Measurements from ENCODE around the gene TTC28.
"Not testable (repeated sequence)": the region's sequence is repeated elsewhere in the genome, so short reads cannot be mapped to it uniquely, and the experiment has no call there.

Gene TTC28

DNA sequence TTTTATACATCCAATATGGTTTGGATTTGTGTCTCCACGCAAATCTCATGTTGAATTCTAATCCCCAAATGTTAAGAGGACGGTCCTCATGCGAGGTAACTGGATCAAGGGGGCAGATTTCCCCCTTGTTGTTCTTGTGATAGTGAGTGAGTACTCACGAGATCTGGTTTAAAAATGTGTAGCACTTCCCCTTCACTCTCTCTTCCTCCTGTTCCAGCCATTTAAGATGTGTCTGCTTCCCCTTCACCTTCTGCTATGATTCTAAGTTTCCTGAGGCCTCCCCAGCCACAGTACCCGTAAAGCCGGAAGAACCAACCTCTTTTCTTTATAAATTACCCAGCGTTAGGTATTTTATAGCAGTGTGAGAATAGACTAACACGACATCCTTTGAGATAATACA is 98.6 kb downstream of the TTC28 start:
- TF ChIP-seq, protein P1, sequence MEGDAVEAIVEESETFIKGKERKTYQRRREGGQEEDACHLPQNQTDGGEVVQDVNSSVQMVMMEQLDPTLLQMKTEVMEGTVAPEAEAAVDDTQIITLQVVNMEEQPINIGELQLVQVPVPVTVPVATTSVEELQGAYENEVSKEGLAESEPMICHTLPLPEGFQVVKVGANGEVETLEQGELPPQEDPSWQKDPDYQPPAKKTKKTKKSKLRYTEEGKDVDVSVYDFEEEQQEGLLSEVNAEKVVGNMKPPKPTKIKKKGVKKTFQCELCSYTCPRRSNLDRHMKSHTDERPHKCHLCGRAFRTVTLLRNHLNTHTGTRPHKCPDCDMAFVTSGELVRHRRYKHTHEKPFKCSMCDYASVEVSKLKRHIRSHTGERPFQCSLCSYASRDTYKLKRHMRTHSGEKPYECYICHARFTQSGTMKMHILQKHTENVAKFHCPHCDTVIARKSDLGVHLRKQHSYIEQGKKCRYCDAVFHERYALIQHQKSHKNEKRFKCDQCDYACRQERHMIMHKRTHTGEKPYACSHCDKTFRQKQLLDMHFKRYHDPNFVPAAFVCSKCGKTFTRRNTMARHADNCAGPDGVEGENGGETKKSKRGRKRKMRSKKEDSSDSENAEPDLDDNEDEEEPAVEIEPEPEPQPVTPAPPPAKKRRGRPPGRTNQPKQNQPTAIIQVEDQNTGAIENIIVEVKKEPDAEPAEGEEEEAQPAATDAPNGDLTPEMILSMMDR (IDR thresholded peaks at IDR 0.05) = no peak
- Mint-ChIP-seq H3K27ac (peak overlapping the region; percentile 1), H3K4me1 (peaks cover 15% of the 10 kb centered on the region), H3K27me3 (ENCODE audit: low read depth, poor library complexity) (peaks cover 2% of the 10 kb centered on the region), H3K9me3 (no peaks in the 10 kb centered on the region), H3K36me3 (ENCODE audit: low read depth) (peaks cover 9% of the 10 kb centered on the region), H3K4me3 (no peak overlapping the region)
- DNase-seq = no peak

DNA sequence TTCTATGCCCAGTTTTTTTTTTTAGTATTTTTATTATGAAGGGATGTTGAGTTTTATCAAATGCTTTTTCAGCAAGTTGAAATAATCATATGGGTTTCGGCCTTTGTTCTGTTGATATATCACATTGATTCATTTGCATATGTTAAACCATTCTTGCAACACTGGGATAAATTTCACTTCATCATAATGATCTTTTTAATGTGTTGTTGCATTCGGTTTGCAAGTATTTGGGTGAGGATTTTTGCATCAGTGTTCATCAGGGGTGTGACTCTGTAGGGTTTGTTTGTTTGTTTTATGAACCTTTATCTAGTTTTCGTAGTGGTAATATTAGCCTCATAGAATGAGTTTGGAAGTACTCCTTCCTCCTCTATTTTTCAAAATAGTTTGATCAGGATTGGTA is 103.5 kb downstream of the TTC28 start:
- H3K4me3 Mint-ChIP-seq = no peak overlapping the region
- H3K27ac Mint-ChIP-seq = no peak overlapping the region
- no peaks in the 10 kb centered on the region for H3K36me3 Mint-ChIP-seq (ENCODE audit: low read depth)
- DNase-seq = no peak
- H3K4me1 Mint-ChIP-seq = no peaks in the 10 kb centered on the region
- TF ChIP-seq, protein P1 (IDR thresholded peaks at IDR 0.05) = no peak
- no peaks in the 10 kb centered on the region for H3K27me3 Mint-ChIP-seq (ENCODE audit: low read depth, poor library complexity)
- no peaks in the 10 kb centered on the region for H3K9me3 Mint-ChIP-seq

DNA sequence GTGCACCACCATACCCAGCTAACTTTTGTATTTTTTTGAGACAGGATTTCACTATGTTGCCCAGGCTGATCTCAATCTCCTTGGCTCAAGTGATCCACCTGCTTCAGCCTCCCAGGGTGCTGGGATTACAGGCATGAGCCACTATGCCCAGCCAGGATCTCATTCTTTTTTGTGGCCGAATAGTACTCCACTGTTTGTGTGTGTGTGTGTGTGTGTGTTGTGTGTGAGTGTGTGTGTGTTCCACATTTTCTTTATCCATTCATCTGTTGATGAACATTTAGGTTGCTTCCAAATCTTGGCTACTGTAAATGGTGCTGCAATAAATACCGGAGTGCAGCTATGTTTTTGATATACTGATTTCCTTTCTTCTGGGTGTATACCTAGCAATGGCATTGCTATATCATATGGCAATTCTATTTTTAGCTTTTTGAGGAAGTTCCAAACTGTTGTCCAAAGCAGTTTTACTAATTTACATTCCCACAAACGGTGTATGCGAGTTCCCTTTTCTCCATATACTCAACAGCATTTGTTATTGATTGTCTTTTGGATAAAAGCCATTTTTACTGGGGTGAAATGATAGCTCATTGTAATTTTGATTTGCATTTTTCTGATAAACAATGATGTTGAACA is 105.4 kb downstream of the TTC28 start:
- no peak overlapping the region for H3K27ac Mint-ChIP-seq

DNA sequence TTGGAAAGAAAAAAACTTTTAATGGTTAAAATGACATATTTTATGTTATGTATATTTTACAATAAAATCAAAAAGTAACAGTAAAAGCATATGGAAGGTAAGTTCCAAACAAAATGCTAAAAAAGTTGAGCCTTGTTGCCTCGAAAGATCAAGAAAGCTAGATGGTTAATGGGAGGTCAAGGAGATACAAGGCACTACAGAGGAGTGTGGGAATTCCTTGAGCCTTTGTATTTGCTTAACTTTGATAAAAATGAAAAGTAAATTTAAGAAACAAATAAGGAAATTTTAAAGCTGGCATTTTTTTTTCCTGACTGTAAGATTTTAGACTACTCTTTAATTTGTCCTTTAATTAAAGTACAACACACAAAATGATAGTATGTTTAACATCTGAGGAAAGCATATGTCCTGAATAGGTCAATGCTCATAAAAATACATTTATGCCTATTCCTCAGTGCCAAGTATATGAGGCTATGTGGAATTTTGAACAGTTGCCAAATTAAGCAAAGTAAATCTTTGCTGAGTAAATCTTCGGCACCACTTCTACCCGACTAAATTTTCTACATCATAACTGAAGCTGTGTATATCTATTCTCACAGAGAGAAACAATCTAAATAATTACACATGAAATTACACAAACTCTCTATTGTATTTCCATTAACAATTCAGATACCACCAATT is 108.8 kb downstream of the TTC28 start:
- no peak overlapping the region for H3K27ac Mint-ChIP-seq

More for the DNA sequence above, 105.4 kb downstream of the TTC28 start:
- no peak overlapping the region for H3K4me3 Mint-ChIP-seq
- H3K9me3 Mint-ChIP-seq = peaks cover 2% of the 10 kb centered on the region
- TF ChIP-seq, protein P1 (IDR thresholded peaks at IDR 0.05) = no peak
- no peak for DNase-seq
- H3K4me1 Mint-ChIP-seq = no peaks in the 10 kb centered on the region
- no peaks in the 10 kb centered on the region for H3K27me3 Mint-ChIP-seq (ENCODE audit: low read depth, poor library complexity)
- H3K36me3 Mint-ChIP-seq (ENCODE audit: low read depth) = peaks cover 4% of the 10 kb centered on the region

DNA sequence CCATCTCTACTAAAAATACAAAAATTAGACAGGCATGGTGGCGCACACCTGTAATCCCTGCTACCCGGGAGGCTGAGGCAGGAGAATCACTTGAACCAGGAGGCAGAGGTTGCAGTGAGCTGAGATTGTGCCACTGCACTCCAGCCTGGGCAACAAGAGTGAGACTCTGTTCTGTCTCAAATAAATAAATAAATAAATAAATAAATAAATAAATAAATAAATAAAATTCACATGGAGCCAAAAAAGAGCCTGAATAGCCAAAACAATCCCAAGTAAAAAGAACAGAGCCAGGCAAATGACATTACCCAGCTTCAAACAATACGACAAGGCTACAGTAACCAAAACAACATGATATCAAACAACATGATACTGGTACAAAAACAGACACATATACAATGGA is 110.7 kb downstream of the TTC28 start:
- H3K4me1 Mint-ChIP-seq; H3K4me3 Mint-ChIP-seq; DNase-seq; H3K27ac Mint-ChIP-seq; H3K27me3 Mint-ChIP-seq (ENCODE audit: low read depth, poor library complexity); H3K9me3 Mint-ChIP-seq: not testable (repeated sequence)
- peaks cover 10% of the 10 kb centered on the region for H3K36me3 Mint-ChIP-seq (ENCODE audit: low read depth)

More for the DNA sequence above, 108.8 kb downstream of the TTC28 start:
- Mint-ChIP-seq H3K36me3 (ENCODE audit: low read depth) (peaks cover 10% of the 10 kb centered on the region), H3K9me3 (peaks cover 5% of the 10 kb centered on the region), H3K27me3 (ENCODE audit: low read depth, poor library complexity) (no peaks in the 10 kb centered on the region), H3K4me1 (no peaks in the 10 kb centered on the region), H3K4me3 (no peak overlapping the region)
- DNase-seq = no peak
- TF ChIP-seq, protein P1 (IDR thresholded peaks at IDR 0.05) = no peak

DNA sequence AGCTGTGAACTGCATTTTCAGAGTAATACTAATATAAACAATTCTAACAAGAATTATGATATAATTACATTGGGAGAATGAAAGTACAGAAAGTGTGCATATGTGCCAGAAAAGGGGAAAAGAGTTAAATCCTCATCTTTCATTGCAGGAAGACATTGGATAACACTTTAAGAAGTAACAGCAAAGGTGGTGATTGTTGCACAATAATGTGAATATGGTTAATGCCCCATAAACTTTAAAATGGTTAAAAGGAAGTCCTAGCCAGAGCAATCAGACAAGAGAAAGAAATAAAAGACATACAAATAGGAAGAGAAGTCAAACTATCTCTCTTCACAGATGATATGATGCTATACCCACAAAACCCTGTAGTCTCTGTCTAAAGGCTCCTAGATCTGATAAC is 111.5 kb downstream of the TTC28 start:
- Mint-ChIP-seq H3K4me3 (no peak overlapping the region), H3K27ac (no peak overlapping the region), H3K4me1 (no peaks in the 10 kb centered on the region), H3K27me3 (ENCODE audit: low read depth, poor library complexity) (no peaks in the 10 kb centered on the region), H3K9me3 (peaks cover 5% of the 10 kb centered on the region), H3K36me3 (ENCODE audit: low read depth) (peaks cover 10% of the 10 kb centered on the region)
- TF ChIP-seq, protein P1 (IDR thresholded peaks at IDR 0.05) = no peak
- DNase-seq = no peak

DNA sequence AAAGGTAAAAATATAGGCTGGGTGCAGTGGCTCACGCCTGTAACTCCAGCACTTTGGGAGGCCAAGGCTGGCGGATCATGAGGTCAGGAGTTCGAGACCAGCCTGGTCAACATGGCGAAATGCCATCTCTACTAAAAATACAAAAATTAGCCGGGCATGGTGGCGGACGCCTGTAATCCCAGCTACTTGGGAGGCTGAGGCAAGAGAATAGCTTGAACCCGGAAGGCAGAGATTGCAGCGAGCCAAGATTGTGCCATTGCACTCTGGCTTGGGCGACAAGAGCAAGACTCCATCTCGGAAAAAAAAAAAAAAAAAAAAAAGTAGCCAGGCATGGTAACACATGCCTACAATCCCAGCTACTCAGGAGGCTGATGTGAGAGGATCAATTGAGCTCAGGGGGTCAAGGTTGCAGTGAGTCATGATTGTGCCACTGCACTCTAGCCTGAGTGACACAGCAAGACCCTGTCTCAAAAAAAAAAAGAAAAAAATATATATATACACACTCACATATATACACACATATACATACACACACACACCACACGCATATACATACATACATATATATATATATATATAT is 112.6 kb downstream of the TTC28 start:
- H3K27ac Mint-ChIP-seq; H3K9me3 Mint-ChIP-seq; H3K27me3 Mint-ChIP-seq (ENCODE audit: low read depth, poor library complexity); H3K4me1 Mint-ChIP-seq; H3K4me3 Mint-ChIP-seq; DNase-seq: not testable (repeated sequence)
- peaks cover 15% of the 10 kb centered on the region for H3K36me3 Mint-ChIP-seq (ENCODE audit: low read depth)
